T-cell (primary cell): Measurements from ENCODE around the gene BBOX1. TPM values are rescaled to one million over a fixed set of nuclear protein-coding genes. Genes with fewer than 3 reads are reported as not detected.

ENCODE experiments used
- ATAC-seq, 4 experiments: fragments of 200-7000 bp in 3 of 4; fragments of 150-1000 bp in 1 of 4; cut with Tn5 transposase; replicated peaks in 1 of 4; 1 replicate in 3 of 4; 2 replicates in 1 of 4; pipeline ENCODE4 v1.10.0; 2021; ENCODE audit warnings: moderate library complexity in 3 of 4, mild to moderate bottlenecking in 2 of 4, moderate number of reproducible peaks in 1 of 4
- CTCF ChIA-PET, 2 donors: fragments of 300-600 bp; sonication (Branson Sonifier 250); formaldehyde crosslinking; loops; one replicate each; lab custom pipeline; 2022; ENCODE audit warnings: antibody characterized with exemption in 2 of 2; lab: Charles Lee
- POLR2A ChIA-PET, 2 donors: fragments of 300-600 bp; sonication (Branson Sonifier 250); formaldehyde crosslinking; loops; one replicate each; lab custom pipeline; 2022; ENCODE audit warnings: antibody characterized with exemption in 2 of 2; lab: Charles Lee
- DNase-seq, 35 experiments: peaks; one replicate each; pipeline versions ENCODE4 v3.0.0 to v3.0.0-alpha.2; 2013 to 2023
- H3K27ac ChIP-seq: one replicate; pipeline ENCODE4 v1.5.1; 2013; ENCODE audit warnings: low read length
- H3K27me3 ChIP-seq, 2 experiments: replicated peaks in 1 of 2; 1 replicate in 1 of 2; 2 replicates in 1 of 2; pipeline versions ENCODE4 v1.6.1 to v1.7.0; 2013; ENCODE audit warnings: low read length in 1 of 2, mixed read lengths in 1 of 2; ENCODE audit not compliant: control insufficient read depth in 2 of 2, insufficient read depth in 2 of 2; ENCODE audit errors: extremely low read depth in 1 of 2
- H3K36me3 ChIP-seq, 2 donors: 1 replicate in 1 of 2; 2 replicates in 1 of 2; pipeline versions ENCODE4 v1.6.1 to v1.7.0; 2013; ENCODE audit warnings: low read length in 1 of 2; ENCODE audit not compliant: control insufficient read depth in 2 of 2, insufficient read depth in 1 of 2; ENCODE audit errors: extremely low read depth in 1 of 2
- H3K4me1 ChIP-seq, 2 experiments: 1 replicate in 1 of 2; 2 replicates in 1 of 2; pipeline versions ENCODE4 v1.6.1 to v1.7.0; 2013; ENCODE audit warnings: low read length in 2 of 2, mixed read lengths in 1 of 2; ENCODE audit not compliant: insufficient read depth in 2 of 2, control insufficient read depth in 1 of 2; ENCODE audit errors: extremely low read depth in 1 of 2
- H3K4me3 ChIP-seq, 2 donors: 1 replicate in 1 of 2; 2 replicates in 1 of 2; pipeline versions ENCODE4 v1.5.1 to v1.7.0; 2013; ENCODE audit warnings: mild to moderate bottlenecking in 2 of 2, low read length in 1 of 2, moderate library complexity in 1 of 2; ENCODE audit not compliant: control insufficient read depth in 1 of 2; ENCODE audit errors: extremely low read depth in 1 of 2
- H3K9me3 ChIP-seq: 2 replicates; pipeline ENCODE4 v1.7.0; 2013
- H3K27ac Mint-ChIP-seq, 2 donors: one replicate each; pipeline ENCODE4 v1.8.0; 2020 to 2021; ENCODE audit warnings: mild to moderate bottlenecking in 2 of 2, mixed read lengths in 2 of 2
- H3K27me3 Mint-ChIP-seq, 2 donors: one replicate each; pipeline ENCODE4 v1.8.0; 2021 to 2022; ENCODE audit warnings: mixed read lengths in 2 of 2
- H3K36me3 Mint-ChIP-seq: one replicate; pipeline ENCODE4 v1.8.0; 2021; ENCODE audit warnings: mixed read lengths
- H3K4me1 Mint-ChIP-seq, 3 donors: one replicate each; pipeline ENCODE4 v1.8.0; 2020 to 2022; ENCODE audit warnings: mixed read lengths in 3 of 3, mild to moderate bottlenecking in 1 of 3
- H3K4me3 Mint-ChIP-seq, 3 donors: one replicate each; pipeline ENCODE4 v1.8.0; 2020 to 2022; ENCODE audit warnings: mild to moderate bottlenecking in 3 of 3, mixed read lengths in 3 of 3, moderate library complexity in 3 of 3
- H3K9me3 Mint-ChIP-seq, 3 donors: one replicate each; pipeline ENCODE4 v1.8.0; 2020 to 2022; ENCODE audit warnings: mixed read lengths in 3 of 3
- WGBS: methylation state at CpG from one replicate; pipeline ENCODE4 v1.1.5; 2013; ENCODE audit warnings: missing lambda C conversion rate; ENCODE audit not compliant: insufficient coverage; 5-methylcytosine and 5-hydroxymethylcytosine counted together
- total RNA-seq, 35 experiments: library from RNA in 6 of 35; stranded (reverse) in 6 of 35; fragments of 120-200 nt in 1 of 35; gene quantifications; one replicate each; pipeline versions ENCODE4 v1.2.1 to v1.2.4 and lab custom pipeline; 2013 to 2026

BBOX1 gene
- total RNA-seq, 5 donors from 2014 or later (not counting 1 experiment from before 2014, with no cell fraction given), result not detected

DNA sequence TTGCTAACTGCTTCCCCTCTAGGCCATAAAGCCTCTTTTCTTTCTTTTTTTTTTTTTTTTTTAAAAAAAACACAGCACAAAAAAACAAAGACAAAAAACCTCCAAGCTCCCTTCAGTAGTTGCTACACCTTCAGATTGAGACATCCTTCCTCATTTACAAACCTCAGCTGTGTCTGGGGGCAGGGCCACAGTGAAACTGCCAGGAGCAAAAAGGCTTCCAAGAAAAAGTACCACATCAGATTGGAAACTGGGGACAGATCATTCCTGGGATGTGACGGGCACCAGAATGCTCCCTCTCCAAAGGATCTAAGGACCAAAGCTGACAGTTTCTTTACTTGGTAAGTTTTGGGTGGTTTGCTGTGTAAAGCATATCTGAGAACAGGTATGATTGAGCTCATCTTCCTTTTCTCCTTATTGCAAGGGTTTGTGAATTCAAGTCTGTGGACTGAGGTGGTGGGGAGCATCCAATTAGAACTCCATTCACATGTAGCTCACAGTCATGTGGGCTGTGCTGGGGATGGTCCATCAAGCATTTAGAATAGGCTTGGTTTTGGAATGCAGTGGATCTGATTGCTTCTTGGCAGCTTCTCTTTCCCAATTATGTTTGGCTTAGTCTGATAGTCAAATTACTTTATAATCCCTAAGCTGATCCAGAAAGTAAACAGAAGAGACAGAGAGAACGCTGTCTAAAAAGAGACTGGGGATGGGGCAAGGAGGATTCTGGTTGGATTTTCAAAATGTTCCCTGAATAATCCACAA, 705 bp downstream of the BBOX1 start:
- ChIA-PET POLR2A (no interaction called here), CTCF (no interaction called here)
- no peaks in the 10 kb centered on the region for H3K36me3 Mint-ChIP-seq
- H3K9me3 Mint-ChIP-seq, result peaks cover 10 to 26% (median 25%) of the 10 kb centered on the region in 3 donors
- H3K27ac Mint-ChIP-seq, result no peak overlapping the region
- no peaks in the 10 kb centered on the region for H3K27me3 Mint-ChIP-seq
- no peak overlapping the region for H3K27ac ChIP-seq
- no peaks in the 10 kb centered on the region for H3K27me3 ChIP-seq
- DNase-seq (no peak), ATAC-seq (no peak)
- H3K4me1 ChIP-seq, result no peaks in the 10 kb centered on the region
- WGBS, result no CpG with 5 or more reads among the region's 2 CpGs
- H3K9me3 ChIP-seq, result no peaks in the 10 kb centered on the region
- H3K4me3 ChIP-seq, result no peak overlapping the region
- H3K4me1 Mint-ChIP-seq, result no peaks in the 10 kb centered on the region
- no peaks in the 10 kb centered on the region for H3K36me3 ChIP-seq
- no peak overlapping the region for H3K4me3 Mint-ChIP-seq

DNA sequence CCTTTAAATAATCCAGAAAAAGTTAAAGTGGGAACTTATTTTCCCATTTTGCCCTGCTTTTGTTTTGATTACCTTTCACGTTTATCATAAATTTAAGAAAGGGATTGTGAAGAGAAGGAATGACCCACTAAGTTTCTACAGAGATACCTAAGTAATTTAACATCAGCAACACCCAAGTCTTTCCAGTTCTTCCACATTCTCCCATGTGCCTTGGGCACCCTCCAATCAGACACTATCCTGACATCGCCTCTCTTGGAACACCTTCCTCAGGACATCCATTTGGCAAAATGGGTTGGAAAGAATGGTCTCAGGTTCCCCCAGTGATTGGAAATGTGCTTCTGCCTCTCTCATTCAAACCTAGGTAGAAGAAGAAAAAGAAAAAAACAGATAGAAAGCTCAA, 6.3 kb downstream of the BBOX1 start:
- WGBS, result no CpG with 5 or more reads among the region's 2 CpGs
- POLR2A ChIA-PET, result no interaction called here
- Mint-ChIP-seq H3K4me3 (no peak overlapping the region), H3K4me1 (no peaks in the 10 kb centered on the region), H3K27me3 (no peaks in the 10 kb centered on the region), H3K9me3 (peaks cover 20 to 27% (median 26%) of the 10 kb centered on the region in 3 donors), H3K27ac (no peak overlapping the region), H3K36me3 (no peaks in the 10 kb centered on the region)
- H3K27ac ChIP-seq, result no peak overlapping the region
- no peaks in the 10 kb centered on the region for H3K9me3 ChIP-seq
- no peak overlapping the region for H3K4me3 ChIP-seq
- no peaks in the 10 kb centered on the region for H3K4me1 ChIP-seq
- DNase-seq, result no peak
- no peak for ATAC-seq
- H3K27me3 ChIP-seq, result no peaks in the 10 kb centered on the region
- CTCF ChIA-PET, result no interaction called here
- H3K36me3 ChIP-seq, result no peaks in the 10 kb centered on the region

DNA sequence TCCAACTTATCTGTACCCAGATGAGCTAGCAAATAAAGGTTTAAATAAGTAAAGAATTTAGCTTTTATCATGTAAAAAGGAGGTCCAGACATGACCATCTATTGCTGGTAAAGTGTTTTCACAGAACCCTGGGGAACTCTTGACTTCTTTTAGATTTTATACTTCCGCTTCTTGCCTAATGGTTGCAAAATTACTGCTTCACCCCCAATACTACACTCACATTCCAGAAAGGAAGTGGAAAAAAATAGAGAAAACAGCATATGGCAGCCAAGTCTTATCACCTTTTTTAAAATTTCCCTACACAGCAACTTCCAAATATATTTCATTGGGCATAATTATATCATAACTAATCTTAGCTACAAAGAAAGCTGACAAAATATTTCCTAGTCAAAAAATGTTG, 12.1 kb downstream of the BBOX1 start:
- ATAC-seq (no peak), DNase-seq (no peak)
- Histone ChIP-seq H3K36me3 (no peaks in the 10 kb centered on the region), H3K27ac (no peak overlapping the region), H3K4me3 (no peak overlapping the region), H3K4me1 (no peaks in the 10 kb centered on the region), H3K27me3 (no peaks in the 10 kb centered on the region), H3K9me3 (no peaks in the 10 kb centered on the region)
- Mint-ChIP-seq H3K27ac (no peak overlapping the region), H3K4me1 (no peaks in the 10 kb centered on the region), H3K9me3 (peaks cover 13 to 15% (median 15%) of the 10 kb centered on the region in 3 donors), H3K4me3 (no peak overlapping the region), H3K27me3 (no peaks in the 10 kb centered on the region), H3K36me3 (no peaks in the 10 kb centered on the region)
- WGBS, result no CpG with 5 or more reads among the region's 1 CpG
- ChIA-PET CTCF (no interaction called here), POLR2A (no interaction called here)

DNA sequence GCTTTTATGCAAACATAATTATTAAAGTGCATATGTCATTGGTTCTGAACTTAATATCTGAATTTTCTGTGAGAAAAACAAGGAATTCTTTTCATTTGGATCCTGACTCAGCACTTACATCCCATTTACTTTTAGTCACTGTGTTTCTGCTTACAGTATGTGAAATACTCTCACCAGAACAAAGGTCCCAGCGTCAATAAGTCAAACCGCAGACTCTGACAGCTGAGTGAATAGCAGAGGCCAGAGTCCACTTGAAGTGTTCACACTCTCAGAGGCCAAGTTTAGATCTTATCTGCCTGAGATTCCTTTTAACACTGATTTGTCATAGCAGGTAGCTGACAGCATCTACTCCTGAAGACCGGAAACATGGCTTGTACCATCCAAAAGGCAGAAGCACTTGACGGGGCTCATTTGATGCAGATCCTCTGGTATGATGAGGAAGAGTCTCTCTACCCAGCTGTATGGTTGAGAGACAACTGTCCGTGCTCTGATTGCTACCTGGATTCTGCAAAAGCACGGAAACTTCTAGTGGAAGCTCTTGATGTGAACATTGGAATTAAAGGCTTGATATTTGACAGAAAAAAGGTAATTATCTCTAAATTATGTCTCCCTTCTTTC, 14.6 kb downstream of the BBOX1 start:
- no peaks in the 10 kb centered on the region for H3K4me1 Mint-ChIP-seq
- H3K27ac Mint-ChIP-seq, result no peak overlapping the region
- Histone ChIP-seq H3K36me3 (no peaks in the 10 kb centered on the region), H3K9me3 (no peaks in the 10 kb centered on the region), H3K27me3 (no peaks in the 10 kb centered on the region), H3K4me3 (no peak overlapping the region), H3K4me1 (no peaks in the 10 kb centered on the region), H3K27ac (no peak overlapping the region)
- no peak for DNase-seq
- H3K36me3 Mint-ChIP-seq, result no peaks in the 10 kb centered on the region
- H3K4me3 Mint-ChIP-seq, result no peak overlapping the region
- no peak for ATAC-seq
- POLR2A ChIA-PET, result no interaction called here
- WGBS, result 63% methylated on average over 3 of the region's 6 CpGs
- no peaks in the 10 kb centered on the region for H3K27me3 Mint-ChIP-seq
- CTCF ChIA-PET, result no interaction called here
- H3K9me3 Mint-ChIP-seq, result peaks cover 9 to 16% (median 10%) of the 10 kb centered on the region in 3 donors

DNA sequence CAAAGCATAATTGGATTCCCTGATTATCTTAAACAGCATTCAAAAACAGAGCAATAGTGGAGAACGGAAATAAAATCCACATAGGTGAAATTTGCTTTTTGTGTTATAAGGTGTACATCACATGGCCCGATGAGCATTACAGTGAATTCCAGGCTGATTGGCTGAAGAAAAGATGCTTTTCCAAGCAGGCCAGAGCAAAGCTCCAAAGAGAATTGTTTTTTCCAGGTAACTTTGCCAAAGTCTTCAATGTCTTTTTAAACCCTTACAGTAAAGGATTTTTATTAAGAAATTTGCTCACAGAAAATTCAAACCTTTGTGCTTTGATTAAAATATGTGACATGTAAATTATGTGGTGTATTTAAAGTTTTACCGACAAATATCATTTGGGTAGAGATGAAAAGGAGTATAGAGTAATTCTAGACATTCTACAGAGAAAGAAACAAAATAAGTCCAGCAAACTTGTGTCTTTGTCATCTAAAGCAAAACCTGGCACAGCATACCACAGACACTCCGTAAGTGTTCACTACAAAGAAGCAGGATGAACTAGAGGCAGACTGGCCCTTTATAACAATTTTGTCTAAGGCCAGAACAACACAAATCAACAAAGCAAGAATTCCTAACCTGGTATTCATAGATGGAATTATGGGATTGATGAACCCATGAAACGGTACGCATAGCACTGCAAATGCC, 16.6 kb downstream of the BBOX1 start:
- no peaks in the 10 kb centered on the region for H3K4me1 ChIP-seq
- H3K36me3 ChIP-seq, result no peaks in the 10 kb centered on the region
- H3K27ac ChIP-seq, result no peak overlapping the region
- H3K27ac Mint-ChIP-seq, result no peak overlapping the region
- ChIA-PET POLR2A (no interaction called here), CTCF (no interaction called here)
- no peaks in the 10 kb centered on the region for H3K27me3 Mint-ChIP-seq
- no peaks in the 10 kb centered on the region for H3K36me3 Mint-ChIP-seq
- no peak overlapping the region for H3K4me3 Mint-ChIP-seq
- H3K27me3 ChIP-seq, result no peaks in the 10 kb centered on the region
- H3K4me1 Mint-ChIP-seq, result no peaks in the 10 kb centered on the region
- ATAC-seq, result no peak
- no CpG with 5 or more reads among the region's 6 CpGs for WGBS
- H3K9me3 Mint-ChIP-seq, result peaks cover 2 to 15% (median 4%) of the 10 kb centered on the region in 3 donors
- DNase-seq, result no peak
- no peak overlapping the region for H3K4me3 ChIP-seq
- H3K9me3 ChIP-seq, result no peaks in the 10 kb centered on the region

DNA sequence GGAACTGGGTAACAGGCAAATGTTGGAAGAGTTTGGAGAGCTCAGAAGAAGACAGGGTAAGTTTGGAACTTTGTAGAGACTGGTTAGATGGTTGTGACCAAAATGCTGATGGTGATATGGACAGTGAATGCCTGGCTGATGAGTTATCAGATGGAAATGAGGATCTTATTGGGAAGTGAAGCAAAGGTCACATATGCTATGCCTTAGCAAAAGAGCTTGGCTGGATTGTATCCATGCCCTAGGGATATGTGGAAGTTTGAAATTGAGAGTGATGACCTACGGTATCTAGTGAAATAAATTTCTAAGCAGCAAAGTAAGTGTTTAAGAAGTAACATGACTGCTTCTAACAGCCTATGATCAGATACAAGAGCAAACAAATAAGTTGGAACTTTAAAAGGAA, 17.8 kb downstream of the BBOX1 start:
- Mint-ChIP-seq H3K36me3 (no peaks in the 10 kb centered on the region), H3K9me3 (peaks cover 2 to 19% (median 4%) of the 10 kb centered on the region in 3 donors), H3K27me3 (no peaks in the 10 kb centered on the region), H3K27ac (no peak overlapping the region), H3K4me3 (no peak overlapping the region), H3K4me1 (no peaks in the 10 kb centered on the region)
- no peaks in the 10 kb centered on the region for H3K27me3 ChIP-seq
- WGBS, result no CpG with 5 or more reads among the region's 1 CpG
- H3K4me1 ChIP-seq, result no peaks in the 10 kb centered on the region
- no peaks in the 10 kb centered on the region for H3K36me3 ChIP-seq
- ChIA-PET CTCF (no interaction called here), POLR2A (no interaction called here)
- H3K27ac ChIP-seq, result no peak overlapping the region
- H3K4me3 ChIP-seq, result no peak overlapping the region
- ATAC-seq (no peak), DNase-seq (no peak)
- H3K9me3 ChIP-seq, result no peaks in the 10 kb centered on the region
